Testis (tissue), 2 donors: ENCODE measurements around the gene PGLYRP4.

ENCODE experiments used
- CTCF ChIP-seq, 3 experiments: fragments of 450-650 bp in 2 of 3; fragments of 200-600 bp in 1 of 3; sonication (generic) in 1 of 3; IDR thresholded peaks; one replicate each; pipeline ENCODE4 v1.5.1; 2016 to 2019; ENCODE audit warnings: antibody characterized with exemption in 3 of 3, mild to moderate bottlenecking in 2 of 3, moderate library complexity in 1 of 3
- POLR2A ChIP-seq: fragments of 450-650 bp; IDR thresholded peaks from one replicate; pipeline ENCODE4 v1.6.1; 2017; ENCODE audit warnings: antibody characterized with exemption, mild to moderate bottlenecking, moderate library complexity

GRCh38 chr1:153395776-153396175 is 47.1 kb upstream of the PGLYRP4 start:
- TF ChIP-seq CTCF (IDR thresholded peaks at IDR 0.05): no peak
- no peak for TF ChIP-seq POLR2A
